Measurements from ENCODE around the gene IL4I1.

DNA sequence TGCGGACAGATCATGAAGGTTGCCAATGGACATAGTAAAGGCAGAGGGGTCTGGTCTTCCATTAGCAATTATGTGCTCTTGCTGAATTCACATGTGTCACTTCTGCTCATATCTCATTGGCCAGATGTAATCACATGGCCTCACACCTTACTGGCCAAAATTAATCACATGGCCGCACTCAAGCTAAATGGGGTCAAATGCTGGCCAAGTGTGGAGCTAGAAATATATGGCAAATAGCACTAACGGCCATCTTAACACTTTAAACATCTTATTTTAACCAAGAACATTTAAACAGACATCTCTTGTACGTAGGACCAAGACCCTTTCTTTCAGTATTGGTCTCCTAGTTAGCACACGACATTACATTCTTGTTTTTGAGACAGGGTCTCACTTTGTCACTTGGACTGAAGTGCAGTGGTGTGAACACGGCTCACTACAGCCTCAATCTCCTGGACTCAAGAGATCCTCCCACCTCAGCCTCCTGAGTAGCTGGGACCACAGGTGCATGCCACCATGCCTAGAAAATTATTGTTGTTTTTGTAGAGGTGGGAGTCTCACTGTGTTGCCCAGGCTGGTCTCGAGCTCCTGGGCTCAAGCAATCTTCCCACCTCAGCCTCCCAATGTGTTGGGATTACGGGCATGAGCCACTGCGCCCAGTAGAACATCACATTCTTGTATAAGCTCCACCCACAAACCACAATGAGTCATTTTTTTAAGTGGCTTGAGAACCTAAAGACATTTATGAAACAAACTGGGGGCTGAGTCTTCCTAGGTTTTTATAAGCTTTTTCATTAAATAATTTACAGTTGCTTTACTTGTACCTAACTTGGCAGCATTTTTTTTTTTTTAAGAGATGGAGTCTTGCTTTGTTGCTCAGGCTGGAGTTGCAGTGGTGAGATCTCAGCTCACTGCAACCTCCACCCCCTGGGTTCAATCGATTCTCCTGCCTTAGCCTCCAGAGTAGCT lies 48.7 kb downstream of the IL4I1 start:
- TF ChIP-seq, protein P1, sequence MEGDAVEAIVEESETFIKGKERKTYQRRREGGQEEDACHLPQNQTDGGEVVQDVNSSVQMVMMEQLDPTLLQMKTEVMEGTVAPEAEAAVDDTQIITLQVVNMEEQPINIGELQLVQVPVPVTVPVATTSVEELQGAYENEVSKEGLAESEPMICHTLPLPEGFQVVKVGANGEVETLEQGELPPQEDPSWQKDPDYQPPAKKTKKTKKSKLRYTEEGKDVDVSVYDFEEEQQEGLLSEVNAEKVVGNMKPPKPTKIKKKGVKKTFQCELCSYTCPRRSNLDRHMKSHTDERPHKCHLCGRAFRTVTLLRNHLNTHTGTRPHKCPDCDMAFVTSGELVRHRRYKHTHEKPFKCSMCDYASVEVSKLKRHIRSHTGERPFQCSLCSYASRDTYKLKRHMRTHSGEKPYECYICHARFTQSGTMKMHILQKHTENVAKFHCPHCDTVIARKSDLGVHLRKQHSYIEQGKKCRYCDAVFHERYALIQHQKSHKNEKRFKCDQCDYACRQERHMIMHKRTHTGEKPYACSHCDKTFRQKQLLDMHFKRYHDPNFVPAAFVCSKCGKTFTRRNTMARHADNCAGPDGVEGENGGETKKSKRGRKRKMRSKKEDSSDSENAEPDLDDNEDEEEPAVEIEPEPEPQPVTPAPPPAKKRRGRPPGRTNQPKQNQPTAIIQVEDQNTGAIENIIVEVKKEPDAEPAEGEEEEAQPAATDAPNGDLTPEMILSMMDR (IDR thresholded peaks at IDR 0.05), result no peak
- TF ChIP-seq POLR2A (IDR thresholded peaks at IDR 0.05), result no peak
